ENCODE measurements around the gene ACER2.

- TF ChIP-seq CTCF (IDR thresholded peaks at IDR 0.05): no peak
- no peak for TF ChIP-seq ZFX (IDR thresholded peaks at IDR 0.05; ENCODE audit: borderline replicate concordance)
Measured at GRCh38 chr9:19416143-19416542, 7.3 kb downstream of the ACER2 start.

Data from 22Rv1 (cell line).